Stimulated activated CD4-positive, alpha-beta T cell treated with anti-CD3 and anti-CD28 coated beads, Interleukin-12 subunit alpha, Interleukin-12 subunit beta, amount 100 ng/mL, for 48 hours (primary cell): ENCODE results near the gene PRELP.
"Not testable (repeated sequence)": the region's sequence is repeated elsewhere in the genome, so short reads cannot be mapped to it uniquely, and the experiment has no call there.

Source experiments
- DNase-seq, 3 donors: peaks; one replicate each; pipeline ENCODE4 v3.0.0-alpha.2; 2020; ENCODE audit warnings: low read depth in 2 of 3, low spot score in 1 of 3

The PRELP gene

DNA sequence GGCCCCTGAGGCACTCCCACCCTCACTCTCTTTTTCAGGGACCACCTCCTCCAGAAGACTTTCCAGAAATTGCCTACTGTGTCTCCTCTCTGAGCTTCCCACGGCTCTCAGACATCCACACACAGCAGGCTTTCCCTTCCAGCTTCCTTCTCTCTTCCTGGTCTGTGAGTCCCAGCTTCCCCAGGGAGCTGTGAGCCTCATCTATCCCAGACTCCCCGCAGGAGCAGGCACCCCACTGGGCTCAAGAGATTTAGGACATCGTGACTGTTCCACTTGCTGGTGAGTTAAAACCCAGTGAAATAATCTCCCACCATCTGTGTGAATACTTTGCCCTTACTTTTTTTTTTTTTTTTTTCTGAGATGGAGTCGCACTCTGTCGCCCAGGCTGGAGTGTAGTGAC is 22.0 kb upstream of the PRELP start:
- DNase-seq = no peak

DNA sequence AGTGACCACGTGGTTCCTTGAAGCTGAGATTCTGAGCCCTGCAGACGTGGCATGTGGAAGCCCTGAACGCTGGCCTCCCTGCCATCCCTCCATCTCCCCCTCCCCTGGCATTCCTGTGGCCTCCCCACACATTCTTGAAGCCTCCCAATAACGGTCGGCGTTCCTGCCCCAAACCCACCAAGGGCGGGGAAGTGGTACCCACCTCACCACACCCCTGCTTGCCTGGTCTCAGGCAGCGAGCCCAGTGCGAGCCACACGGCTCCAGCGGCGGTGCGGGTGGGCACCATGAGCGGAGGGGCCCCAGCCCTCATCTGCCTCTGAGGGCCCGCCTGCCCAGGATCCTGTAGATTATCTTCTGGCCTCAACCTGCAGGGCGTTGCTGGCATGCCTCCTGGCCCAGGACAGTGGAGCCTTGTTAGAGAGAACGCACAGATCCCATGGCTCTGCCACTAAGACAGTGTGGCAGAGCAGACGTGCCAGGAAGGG is 20.6 kb upstream of the PRELP start:
- no peak for DNase-seq

DNA sequence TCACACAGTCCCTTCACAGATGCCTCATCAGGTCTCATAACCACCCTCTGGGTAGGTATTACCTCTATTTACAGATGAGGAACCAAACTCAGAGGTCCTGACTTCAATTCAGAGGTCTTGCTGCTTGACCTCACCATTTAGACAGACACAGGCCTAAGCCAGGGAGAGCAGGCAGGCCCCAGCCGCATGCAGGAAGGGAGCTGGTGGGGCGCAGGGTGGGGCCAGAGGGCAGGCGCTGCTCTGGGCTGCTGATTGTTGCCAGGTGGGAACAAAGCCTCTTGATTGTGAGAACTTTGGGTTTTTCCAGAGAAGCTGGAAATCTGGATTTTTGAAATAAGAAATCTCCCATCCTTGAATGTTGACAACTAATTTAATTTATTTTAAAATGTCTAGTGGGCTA is 19.9 kb upstream of the PRELP start:
- DNase-seq = no peak

DNA sequence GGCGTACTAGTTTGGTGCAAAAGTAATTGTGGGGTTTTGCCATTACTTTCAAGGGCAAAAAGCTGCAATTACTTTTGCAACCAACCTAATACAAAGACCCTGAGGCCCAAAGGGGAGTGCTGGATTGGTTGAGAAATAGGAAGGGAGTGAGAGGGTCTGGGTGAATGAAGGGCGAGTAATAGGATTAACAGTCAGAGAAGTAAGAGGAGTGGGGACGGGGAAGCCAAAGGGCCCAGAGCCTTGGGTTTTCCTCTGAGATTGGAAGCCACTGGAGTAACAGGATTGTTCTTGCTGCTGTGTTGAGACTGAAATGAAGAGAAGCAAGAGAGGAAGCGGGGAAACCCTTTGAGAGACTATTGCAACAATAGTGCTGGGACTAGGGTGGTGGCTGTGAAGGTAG is 19.0 kb upstream of the PRELP start:
- no peak for DNase-seq

DNA sequence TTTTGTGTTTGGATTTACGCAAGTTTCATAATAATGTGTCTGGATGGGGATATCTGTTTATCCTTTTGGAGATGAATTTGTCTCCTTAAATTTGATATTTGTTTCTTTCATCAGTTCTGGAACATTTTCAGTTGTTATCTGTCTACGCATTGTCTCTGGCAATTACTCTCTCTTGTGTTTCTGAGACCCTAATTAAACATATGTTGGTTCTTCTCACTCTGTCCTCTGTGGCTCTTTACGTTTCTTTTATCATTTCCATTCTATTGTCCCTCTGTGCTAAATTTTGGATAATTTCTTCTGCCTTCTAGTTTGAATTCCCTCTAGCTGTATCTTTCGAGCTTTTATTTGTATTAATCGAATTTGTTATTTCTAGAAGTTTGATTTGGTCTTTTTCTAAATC is 17.5 kb upstream of the PRELP start:
- DNase-seq = no peak

DNA sequence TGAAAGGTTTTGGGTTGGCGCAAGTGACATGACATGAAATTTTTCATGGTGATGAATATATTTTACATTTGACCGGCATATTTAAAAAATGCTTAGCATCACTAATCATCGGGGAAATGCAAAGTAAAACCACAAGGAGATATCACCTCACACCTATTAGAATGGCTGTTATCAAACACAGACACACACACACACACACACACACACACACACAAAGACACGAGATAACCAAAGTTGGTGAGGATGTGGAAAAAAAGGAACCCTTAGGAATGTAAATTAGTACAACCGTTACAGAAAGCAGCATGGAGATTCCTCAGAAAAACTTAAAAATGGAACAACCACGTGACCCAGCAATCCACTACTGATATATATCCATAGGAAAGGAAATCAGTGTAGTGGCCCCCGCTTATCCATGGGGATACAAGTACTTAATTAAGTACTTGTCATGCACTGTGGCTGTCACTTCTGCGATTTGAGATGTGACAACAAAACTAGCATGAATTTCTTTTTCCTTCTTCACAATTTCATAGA is 15.9 kb upstream of the PRELP start:
- no peak for DNase-seq

DNA sequence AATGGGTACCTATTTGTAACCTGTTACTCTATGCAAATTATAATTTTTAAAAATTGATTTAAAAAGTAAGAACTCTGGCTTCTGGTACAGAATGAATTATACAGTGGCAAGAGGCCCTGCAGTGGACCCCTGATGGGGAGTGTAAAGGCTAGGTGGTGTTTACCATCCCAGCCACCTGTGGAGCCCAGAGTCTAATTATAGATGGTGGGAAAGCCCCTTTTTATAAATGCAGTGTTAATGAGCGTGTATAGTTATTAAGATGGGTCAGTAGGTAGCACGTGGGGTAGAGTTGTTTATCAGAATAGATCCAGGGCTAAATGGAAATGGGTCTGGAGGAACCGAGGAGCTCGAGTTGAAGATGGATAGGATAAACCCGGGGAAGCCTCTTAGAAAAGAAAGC is 13.9 kb upstream of the PRELP start:
- DNase-seq = no peak

DNA sequence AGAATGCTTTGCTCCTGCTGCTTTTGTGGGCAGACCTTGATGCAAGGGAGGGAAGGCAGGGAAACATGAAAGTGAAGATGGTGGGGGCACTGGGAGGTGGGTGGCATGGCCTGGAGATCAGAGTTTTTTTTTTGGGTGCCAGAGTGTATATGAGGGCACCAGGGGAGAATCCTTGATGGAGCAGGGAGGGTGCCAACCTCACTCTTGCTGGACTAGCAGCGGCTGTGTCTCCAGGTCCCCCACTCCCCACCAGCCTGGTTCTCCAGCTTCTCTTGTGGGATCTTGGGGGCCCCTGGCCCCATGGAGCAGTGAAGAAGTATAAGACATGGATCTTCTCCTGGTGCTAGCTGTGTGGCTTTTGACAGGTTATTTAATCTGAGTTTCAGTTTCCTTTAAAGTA is 13.5 kb upstream of the PRELP start:
- no peak for DNase-seq

DNA sequence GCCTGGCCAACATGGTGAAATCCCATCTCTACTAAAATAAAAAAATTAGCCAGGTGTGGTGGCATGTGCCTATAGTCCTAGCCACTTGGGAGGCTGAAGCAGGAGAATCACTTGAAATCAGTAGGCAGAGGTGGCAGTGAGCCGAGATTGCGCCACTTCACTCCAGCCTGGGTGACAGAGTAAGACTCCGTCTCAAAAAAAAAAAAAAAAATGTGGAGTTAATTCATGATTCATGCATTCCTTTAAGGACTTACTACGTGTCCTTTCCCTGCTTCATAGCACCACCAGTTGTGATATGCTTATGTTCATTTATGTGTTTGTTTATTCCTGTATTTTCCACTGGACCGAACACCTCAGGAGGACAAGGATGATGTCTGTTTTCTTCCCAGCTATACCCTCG is 12.7 kb upstream of the PRELP start:
- DNase-seq = no peak

DNA sequence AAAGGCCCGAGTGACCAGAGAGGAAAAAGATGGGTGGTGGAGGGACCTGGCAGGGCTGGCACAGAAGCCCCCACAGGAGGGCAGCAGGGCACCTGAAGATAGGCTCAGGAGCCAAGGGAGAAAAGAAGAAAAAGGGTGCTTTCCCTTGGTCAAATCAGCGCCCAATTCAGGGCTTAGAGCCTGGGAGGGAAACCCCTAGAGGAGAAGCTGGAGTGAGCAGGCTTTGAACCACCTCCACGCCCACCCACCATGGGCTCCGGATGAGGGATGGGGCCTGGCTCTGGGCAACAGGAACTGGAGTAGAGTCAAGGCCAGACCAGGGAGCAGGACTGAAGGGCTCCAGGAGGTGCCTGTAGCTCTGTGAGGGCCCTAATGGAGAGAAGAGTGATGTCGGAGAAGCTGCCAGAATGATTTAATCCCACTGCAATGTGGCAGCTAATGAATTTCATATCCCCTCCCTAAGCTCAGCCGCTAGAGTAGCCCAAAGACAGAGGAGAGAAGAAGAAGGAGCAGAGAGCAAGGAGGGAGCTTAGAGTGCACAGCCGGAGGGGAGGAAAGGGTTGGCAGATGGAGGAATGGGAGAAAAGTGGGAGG is 12.0 kb upstream of the PRELP start:
- no peak for DNase-seq

DNA sequence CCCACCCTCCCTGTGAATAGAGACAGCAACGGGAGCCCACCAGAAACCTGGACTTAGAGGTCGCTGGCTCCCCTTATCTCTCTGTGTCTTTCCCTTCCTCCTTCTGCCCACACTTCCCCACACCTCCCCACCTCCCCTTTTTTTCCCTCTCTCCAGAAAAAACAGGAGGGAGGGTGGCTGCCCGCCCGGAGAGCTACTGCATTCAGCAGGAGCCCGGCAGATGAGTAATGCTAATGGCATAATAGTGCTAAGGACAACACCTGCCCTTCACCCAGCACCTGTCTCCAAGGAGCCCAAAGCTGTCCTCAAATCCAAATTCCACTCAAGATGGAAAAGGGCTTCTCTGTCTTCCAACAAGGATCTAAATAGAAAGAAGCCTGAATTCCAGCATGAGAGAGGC is 11.4 kb upstream of the PRELP start:
- no peak for DNase-seq

DNA sequence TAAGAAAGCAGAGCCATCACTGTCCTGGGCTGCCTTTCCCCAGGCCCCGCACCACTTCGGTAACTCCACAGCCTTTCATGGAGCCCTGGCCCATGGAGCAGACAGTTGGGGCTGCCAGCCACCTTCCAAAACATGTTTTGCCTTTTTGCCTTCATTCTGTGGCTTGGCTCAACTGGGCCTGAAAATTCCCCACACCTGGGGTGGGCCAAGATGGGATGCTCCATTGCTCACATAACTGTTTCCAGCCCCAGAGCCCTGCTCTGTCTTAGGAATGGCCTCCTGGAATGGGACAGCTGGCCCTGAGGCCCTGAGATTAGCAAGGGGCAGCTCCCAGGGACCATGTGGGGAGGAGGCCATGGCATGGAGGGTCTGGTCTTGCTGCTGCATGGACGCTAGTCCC is 10.9 kb upstream of the PRELP start:
- DNase-seq = no peak

DNA sequence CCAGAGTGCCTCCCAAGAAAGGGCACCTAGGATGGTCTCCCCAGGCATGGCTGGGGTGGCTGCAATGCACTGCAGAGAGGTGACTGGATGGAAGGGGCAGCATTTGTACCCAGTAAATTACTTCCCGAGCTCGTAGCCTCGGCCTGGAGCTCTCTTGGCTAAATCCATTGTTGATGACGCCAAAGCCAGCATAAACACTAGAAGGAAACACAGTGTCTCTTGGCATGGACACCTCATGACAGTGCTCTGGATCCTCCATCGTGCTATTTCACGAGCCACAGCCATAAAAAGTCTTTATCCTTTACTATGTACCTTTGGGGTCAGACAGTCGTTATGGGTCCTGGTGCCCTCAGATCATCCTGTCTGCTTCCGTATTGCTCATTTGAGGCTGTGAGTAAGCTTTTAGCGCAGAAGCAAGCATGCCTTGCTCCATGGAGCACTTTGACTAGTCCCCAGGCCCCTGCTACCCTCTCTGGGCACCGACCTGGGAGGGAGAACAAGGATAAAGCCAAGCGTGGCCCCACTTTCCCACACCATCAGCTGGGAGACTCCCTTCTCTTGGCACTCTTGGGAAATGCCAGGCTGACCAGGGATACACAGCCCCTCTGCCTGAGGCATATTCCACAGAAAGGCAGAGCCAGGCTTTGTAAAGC is 10.3 kb upstream of the PRELP start:
- no peak for DNase-seq

DNA sequence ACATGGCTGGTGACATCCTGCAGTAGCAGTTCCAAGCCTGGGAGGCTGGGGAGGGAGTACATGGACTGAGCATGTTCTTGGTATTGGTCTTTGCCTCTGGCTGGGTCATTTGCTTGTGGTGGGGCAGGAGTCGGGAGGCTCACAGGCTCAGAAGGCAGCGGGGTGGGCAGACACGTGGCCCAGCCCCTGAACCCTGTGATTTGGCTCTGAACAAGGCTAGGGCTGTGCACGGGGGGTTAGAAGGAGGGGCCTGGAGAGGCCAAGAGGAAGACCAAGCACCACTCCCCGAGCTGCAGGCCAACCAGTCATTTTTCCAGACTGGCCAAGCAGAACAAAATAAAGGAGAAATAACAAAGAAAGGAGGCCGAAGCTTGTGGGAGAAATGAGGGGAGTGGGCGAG is 9.7 kb upstream of the PRELP start:
- no peak for DNase-seq

DNA sequence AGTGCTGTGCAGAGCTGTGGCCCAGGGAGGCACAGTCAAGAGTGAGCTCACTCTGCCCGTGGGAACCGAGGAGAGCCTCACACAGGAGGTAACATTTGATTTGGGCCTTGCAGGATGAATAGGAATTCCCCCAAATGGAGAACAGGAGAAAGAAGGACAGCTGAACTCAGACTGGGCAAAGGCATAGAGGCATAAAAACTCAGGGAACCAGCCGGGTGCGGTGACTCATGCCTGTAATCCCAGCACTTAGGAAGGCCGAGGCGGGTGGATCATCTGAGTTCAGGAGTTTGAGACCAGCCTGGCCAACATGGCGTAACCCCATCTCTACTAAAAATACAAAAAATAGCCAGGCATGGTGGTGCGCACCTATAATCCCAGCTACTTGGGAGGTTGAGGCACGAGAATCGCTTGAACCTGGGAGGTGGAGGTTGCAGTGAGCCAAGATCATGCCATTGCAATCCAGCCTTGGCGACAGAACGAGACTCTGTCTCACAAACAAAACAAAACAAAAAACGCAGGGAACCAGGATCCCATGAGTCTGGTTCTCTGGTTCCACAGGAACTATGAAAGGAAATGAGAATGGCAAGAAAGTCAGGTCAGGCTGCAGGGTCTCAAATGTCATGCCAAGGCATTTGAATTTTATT is 8.6 kb upstream of the PRELP start:
- not testable (repeated sequence) for DNase-seq

DNA sequence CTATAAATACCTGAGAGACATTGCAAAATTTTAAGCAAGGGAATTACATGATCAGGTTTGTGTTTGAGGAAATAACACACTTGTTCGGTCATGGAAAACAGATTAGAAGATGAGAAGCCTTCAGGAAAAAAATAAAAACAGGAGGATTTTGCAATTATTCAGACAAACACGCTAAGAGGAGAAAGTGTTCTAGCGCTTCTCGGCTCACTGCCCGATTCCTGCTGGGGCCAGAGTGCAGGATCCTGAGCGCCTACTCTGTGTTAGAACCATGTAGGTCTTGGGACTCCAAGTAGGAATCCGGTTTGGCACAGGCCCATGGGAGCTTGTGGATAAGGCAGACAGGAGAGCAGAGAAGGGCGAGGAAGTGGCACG is 8.1 kb upstream of the PRELP start:
- no peak for DNase-seq

DNA sequence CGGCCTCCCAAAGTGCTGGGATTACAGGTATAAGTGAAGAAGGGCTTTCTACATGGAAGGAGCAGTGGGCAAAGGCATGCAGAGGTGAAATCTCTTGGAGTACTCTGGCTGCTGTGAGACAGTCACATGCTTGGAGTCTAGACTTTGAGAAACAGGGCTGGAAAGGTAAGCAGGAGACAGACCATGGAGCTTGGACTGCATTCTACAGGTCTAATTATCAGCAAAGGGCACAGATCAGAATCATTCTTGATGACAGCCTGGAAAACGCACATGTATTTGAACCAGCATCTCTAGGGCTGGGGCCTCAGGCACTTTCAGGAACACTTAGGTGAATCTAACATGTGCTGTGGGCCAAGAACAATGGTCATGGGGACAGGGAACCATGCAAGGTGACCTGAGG is 7.3 kb upstream of the PRELP start:
- no peak for DNase-seq

DNA sequence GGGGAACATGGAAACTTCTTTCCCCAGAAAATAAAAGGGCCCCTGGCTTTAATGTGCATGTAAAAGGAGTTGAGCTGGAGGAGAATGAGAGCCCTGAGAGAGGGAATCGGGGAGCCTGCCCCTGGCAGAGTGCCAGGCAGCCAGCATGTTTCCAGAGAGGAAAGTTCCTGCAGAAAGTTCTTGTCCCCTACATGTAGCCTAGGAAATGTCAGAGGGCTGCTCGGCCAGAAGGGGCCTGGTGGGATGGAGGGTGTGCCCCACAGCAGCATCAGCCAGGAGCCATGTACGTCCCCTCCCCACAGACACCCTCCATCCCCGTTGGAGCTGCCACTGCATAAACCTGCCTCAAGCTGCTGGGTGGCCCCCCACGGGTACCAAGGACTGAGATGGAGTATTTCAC is 5.4 kb upstream of the PRELP start:
- no peak for DNase-seq

DNA sequence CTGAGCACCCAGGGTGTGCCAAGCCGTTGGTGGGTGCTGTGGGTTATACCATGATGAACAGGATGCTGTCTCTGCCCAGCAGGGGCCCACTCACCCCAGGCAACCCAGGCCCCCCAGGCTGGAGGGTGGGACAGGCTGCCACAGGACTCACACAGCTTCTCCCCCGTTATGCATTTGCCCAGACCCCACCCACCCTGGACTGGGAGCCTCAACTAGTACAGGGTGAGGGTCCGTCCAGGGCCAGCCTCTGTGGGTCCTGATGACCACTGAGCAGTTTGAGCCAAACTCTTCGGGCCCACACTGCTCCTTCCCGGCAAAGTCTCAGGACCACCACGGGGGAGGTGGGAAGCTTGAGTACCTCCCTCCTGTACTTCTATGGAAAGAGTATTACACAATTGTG is 3.8 kb upstream of the PRELP start:
- DNase-seq = no peak

DNA sequence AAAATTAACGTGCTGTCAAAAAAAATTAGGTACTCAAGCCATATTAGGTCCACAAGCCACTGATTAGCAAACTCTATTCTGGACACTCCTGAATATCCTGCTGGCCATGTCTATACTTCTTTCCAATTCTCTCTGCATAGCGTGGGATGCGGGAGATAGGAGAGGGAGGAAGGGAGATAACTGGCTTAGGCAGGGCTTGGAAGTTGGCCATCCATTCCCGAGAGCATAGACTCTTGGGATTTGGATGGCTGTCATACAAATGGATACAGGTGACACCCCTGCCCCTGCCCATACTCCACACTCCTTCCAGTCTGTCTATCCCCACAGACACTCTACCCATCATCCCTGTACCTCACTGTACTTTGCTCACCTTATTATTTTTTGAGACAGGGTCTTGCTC is 2.3 kb upstream of the PRELP start:
- DNase-seq = no peak

DNA sequence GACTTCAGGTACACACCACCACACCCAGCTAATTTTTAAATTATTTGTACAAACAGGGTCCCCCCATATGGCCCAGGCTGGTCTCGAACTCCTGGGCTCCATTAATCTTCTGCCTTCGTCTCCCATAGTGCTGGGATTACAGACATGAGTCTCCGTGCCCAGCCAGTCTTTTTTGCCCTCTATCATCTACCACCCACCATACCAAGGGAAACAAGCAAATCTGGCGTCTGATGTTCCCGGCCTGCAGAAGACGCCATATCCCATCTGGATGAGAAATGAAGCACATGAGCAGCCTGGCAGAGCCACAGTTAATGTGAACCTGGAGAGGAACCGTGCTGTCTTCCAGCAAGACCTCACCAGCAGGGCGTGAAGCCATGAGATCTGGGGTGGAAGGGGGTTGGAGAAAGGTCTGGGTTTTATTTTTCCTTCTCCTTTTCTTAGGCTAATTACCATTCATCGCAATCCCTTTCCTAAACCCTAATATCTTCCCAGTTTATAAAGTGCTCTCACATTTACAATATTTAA is 1.8 kb upstream of the PRELP start:
- no peak for DNase-seq

DNA sequence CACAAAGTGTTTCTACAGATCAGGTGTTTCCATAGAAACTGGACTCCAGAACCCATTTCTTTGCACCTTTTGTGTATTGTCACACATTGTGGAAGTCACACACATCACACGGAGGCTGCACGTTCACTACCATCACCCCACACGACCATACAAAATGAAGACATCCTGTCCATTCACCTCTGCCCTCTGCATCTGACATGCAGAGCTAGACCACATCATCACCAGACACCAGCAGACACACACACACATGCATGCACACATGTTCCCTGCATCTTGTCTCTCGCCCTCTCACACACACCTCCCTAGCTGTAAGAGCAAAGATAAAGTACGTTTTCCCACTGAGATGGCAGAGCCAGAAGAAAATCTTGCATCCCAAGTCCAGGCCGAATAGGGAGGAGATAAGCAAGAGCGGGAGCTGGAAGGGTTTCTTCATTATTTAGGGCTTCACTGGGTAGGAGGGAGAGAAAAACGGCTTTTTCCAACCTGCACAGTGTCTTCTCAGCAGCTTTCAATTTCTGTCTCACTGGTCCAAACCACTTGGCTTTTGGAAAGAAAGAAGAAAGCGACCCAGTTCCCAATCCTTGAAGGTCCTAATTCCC is 709 bp downstream of the PRELP start:
- DNase-seq = no peak
